ENCODE results near the gene DYTN. TPM values are rescaled to one million over a fixed set of nuclear protein-coding genes. Genes with fewer than 3 reads are reported as not detected.

The DYTN gene
- total and polyA plus RNA-seq, 2 donors (not counting 3 experiments of a cell fraction or from before 2014, with no cell fraction given), result 0.06 to 0.62 TPM

GRCh38 chr2:206619011-206619410 is 99.2 kb downstream of the DYTN start:
- H3K36me3 ChIP-seq (ENCODE audit: control insufficient read depth in 2 of 2, extremely low read depth in 1 of 2, insufficient read depth in 2 of 2, low read length in 2 of 2), result no peaks in the 10 kb centered on the region
- intact Hi-C loops (cut with micrococcal nuclease), result no loop called here
- H3K9me3 ChIP-seq (replicated peaks; ENCODE audit: control insufficient read depth, insufficient read depth, low read length), result no peaks in the 10 kb centered on the region
- H4K20me1 ChIP-seq (replicated peaks; ENCODE audit: control insufficient read depth, extremely low read depth, insufficient read depth, low read length), result no peaks in the 10 kb centered on the region
- TF ChIP-seq, protein P1, sequence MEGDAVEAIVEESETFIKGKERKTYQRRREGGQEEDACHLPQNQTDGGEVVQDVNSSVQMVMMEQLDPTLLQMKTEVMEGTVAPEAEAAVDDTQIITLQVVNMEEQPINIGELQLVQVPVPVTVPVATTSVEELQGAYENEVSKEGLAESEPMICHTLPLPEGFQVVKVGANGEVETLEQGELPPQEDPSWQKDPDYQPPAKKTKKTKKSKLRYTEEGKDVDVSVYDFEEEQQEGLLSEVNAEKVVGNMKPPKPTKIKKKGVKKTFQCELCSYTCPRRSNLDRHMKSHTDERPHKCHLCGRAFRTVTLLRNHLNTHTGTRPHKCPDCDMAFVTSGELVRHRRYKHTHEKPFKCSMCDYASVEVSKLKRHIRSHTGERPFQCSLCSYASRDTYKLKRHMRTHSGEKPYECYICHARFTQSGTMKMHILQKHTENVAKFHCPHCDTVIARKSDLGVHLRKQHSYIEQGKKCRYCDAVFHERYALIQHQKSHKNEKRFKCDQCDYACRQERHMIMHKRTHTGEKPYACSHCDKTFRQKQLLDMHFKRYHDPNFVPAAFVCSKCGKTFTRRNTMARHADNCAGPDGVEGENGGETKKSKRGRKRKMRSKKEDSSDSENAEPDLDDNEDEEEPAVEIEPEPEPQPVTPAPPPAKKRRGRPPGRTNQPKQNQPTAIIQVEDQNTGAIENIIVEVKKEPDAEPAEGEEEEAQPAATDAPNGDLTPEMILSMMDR (IDR thresholded peaks at IDR 0.05; ENCODE audit: extremely low read depth in 1 of 2, insufficient read depth in 1 of 2, low read depth in 1 of 2, low read length in 2 of 2), result no peak
- TF ChIP-seq FOS (IDR thresholded peaks at IDR 0.05; ENCODE audit: borderline replicate concordance, insufficient read depth, low read length) (no peak), POLR2A (IDR thresholded peaks at IDR 0.05; ENCODE audit: low read depth, low read length) (no peak), EZH2 (IDR thresholded peaks at IDR 0.05; ENCODE audit: borderline replicate concordance, low read depth, low read length, severe bottlenecking) (no peak), JUN (IDR thresholded peaks at IDR 0.05; ENCODE audit: borderline replicate concordance, insufficient read depth, insufficient read length, low read depth) (no peak), POLR2AphosphoS5 (IDR thresholded peaks at IDR 0.05; ENCODE audit: insufficient read depth, low read depth, low read length) (no peak), MYC (IDR thresholded peaks at IDR 0.05; ENCODE audit: low read depth, low read length) (no peak), GATA2 (IDR thresholded peaks at IDR 0.05; ENCODE audit: insufficient read depth, insufficient read length, low read depth, low read length) (no peak)
- TF ChIP-seq, protein P2, sequence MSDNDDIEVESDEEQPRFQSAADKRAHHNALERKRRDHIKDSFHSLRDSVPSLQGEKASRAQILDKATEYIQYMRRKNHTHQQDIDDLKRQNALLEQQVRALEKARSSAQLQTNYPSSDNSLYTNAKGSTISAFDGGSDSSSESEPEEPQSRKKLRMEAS (IDR thresholded peaks at IDR 0.05; ENCODE audit: insufficient read depth, insufficient read length), result no peak
- H2AFZ ChIP-seq (ENCODE audit: low read depth, low read length), result no peak overlapping the region
- H3K9me1 ChIP-seq (replicated peaks; ENCODE audit: control insufficient read depth, extremely low read depth, insufficient read depth, low read length), result no peaks in the 10 kb centered on the region
- no peaks in the 10 kb centered on the region for H3K79me2 ChIP-seq (ENCODE audit: control insufficient read depth, insufficient read depth, low read length)
- H3K4me1 ChIP-seq (ENCODE audit: control insufficient read depth, extremely low read depth, insufficient read depth, low read length), result no peaks in the 10 kb centered on the region
- FAIRE-seq (no peak), DNase-seq (ENCODE audit: low read depth, low spot score) (no peak)
- no peak overlapping the region for H3K9ac ChIP-seq (replicated peaks; ENCODE audit: extremely low read depth, insufficient read depth, low read length)
- no peaks in the 10 kb centered on the region for H3K27me3 ChIP-seq (ENCODE audit: control insufficient read depth in 2 of 2, insufficient read depth in 2 of 2, low read length in 2 of 2)
- no peak overlapping the region for H3K4me2 ChIP-seq (ENCODE audit: insufficient read depth, low read length)
- no peak overlapping the region for H3K27ac ChIP-seq (ENCODE audit: insufficient read depth, low read depth, low read length)
- dilution Hi-C loops (cut with MboI; ENCODE audit: extremely low pct_ligation_motif_present, low sequenced_read_pairs), result no loop called here
- no TSS peak for BruUV-seq (replicated peaks)
- ChIA-PET POLR2A (interaction anchor here (0.6 kb wide), 1 partner anchor 1096 kb away, joined by 3 read pairs; no protein-coding TSS in a partner anchor), CTCF (interaction anchor here (1.1 to 1.5 kb wide), 2 partner anchors 9 to 24 kb away, joined by 4 to 6 read pairs; partner anchors contain the start of gene FAM237A)
- H3K4me3 ChIP-seq (replicated peaks in 1 of 3; ENCODE audit: insufficient read depth in 1 of 3, low read depth in 1 of 3, low read length in 3 of 3), result no peak overlapping the region

All from endothelial cell of umbilical vein (primary cell).